Transverse colon (tissue), 4 donors: ENCODE measurements around the gene FAM234A. TPM values are rescaled to one million over a fixed set of nuclear protein-coding genes. Genes with fewer than 3 reads are reported as not detected.

ENCODE experiments used
- DNase-seq: peaks from one replicate; pipeline ENCODE4 v3.0.0-alpha.2; 2019
- H3K27ac ChIP-seq, 4 donors: fragments of 200-600 bp; sonication (generic); 2 replicates each; pipeline ENCODE4 v1.5.1; 2016 to 2018; ENCODE audit warnings: inconsistent platforms in 4 of 4
- H3K27me3 ChIP-seq: fragments of 200-600 bp; sonication (generic); 2 replicates; pipeline ENCODE4 v1.5.1; 2017; ENCODE audit warnings: inconsistent platforms
- H3K36me3 ChIP-seq, 4 donors: fragments of 200-600 bp; sonication (generic); 2 replicates each; pipeline ENCODE4 v1.5.1; 2017 to 2019; ENCODE audit warnings: inconsistent platforms in 4 of 4
- H3K4me1 ChIP-seq, 4 donors: fragments of 200-600 bp; sonication (generic); 2 replicates each; pipeline ENCODE4 v1.5.1; 2017 to 2020; ENCODE audit warnings: inconsistent platforms in 4 of 4
- H3K4me3 ChIP-seq, 4 donors: fragments of 200-600 bp; sonication (generic); 1 replicate in 1 of 4; 2 replicates in 3 of 4; pipeline versions ENCODE4 v1.5.1 to v1.6.1; 2017 to 2019; ENCODE audit warnings: inconsistent platforms in 4 of 4
- H3K9me3 ChIP-seq, 2 donors: fragments of 200-600 bp; sonication (generic); 2 replicates each; pipeline ENCODE4 v1.5.1; 2017 to 2019; ENCODE audit warnings: inconsistent platforms in 2 of 2
- EP300 ChIP-seq: sonication (generic); formaldehyde crosslinking; IDR thresholded peaks from one replicate; pipeline ENCODE4 v1.6.1; 2017; ENCODE audit warnings: antibody characterized with exemption, low read depth
- POLR2A ChIP-seq: fragments of 450-650 bp; IDR thresholded peaks from one replicate; pipeline ENCODE4 v1.6.1; 2016; ENCODE audit warnings: antibody characterized with exemption, mild to moderate bottlenecking, moderate library complexity
- POLR2AphosphoS5 ChIP-seq, 3 donors: sonication (generic); formaldehyde crosslinking; IDR thresholded peaks; one replicate each; pipeline ENCODE4 v1.6.1; 2016; ENCODE audit warnings: antibody characterized with exemption in 3 of 3
- WGBS, 2 donors: methylation state at CpG; one replicate each; pipeline ENCODE4 v1.1.5; 2018; ENCODE audit warnings: low coverage in 1 of 2; 5-methylcytosine and 5-hydroxymethylcytosine counted together
- in situ Hi-C, 4 donors: fragments of 200-750 bp; cut with MboI; loops; one replicate each; pipeline versions ENCODE4 v1.15.0 to v1.15.1; 2017; ENCODE audit warnings: low sequenced_read_pairs in 3 of 4, low pct_ligation_motif_present in 1 of 4, low pct_unique_long_range_greater_than_20kb in 1 of 4
- intact Hi-C: fragments of 100-400 bp; cut with DNase I; formaldehyde crosslinking; loops from one replicate; pipeline ENCODE4 v1.15.1; 2023; ENCODE audit warnings: low total_unique reads
- total RNA-seq, 4 donors: library from RNA; depleted of rRNA; stranded (reverse); fragments of >200 nt; gene quantifications; one replicate each; pipeline ENCODE4 v1.1.0, GENCODE V29; 2016
- TF ChIP-seq, protein P1 (sequence below), 5 experiments: fragments of 200-600 bp in 3 of 5; fragments of 450-650 bp in 2 of 5; sonication (generic) in 3 of 5; IDR thresholded peaks; 1 replicate in 2 of 5; 2 replicates in 3 of 5; pipeline ENCODE4 v1.5.1; 2016 to 2017; ENCODE audit warnings: antibody characterized with exemption in 5 of 5, inconsistent platforms in 3 of 5, mild to moderate bottlenecking in 2 of 5, moderate library complexity in 1 of 5

FAM234A gene
- total RNA-seq, 4 donors from 2014 or later, result 55.4 to 328 (median 112) TPM

GRCh38 chr16:282491-282890 is 47.9 kb downstream of the FAM234A start:
- Histone ChIP-seq H3K9me3 (no peaks in the 10 kb centered on the region), H3K27me3 (peaks cover 48% of the 10 kb centered on the region), H3K4me1 (peaks cover 6 to 18% (median 11%) of the 10 kb centered on the region in 4 donors), H3K36me3 (no peaks in the 10 kb centered on the region), H3K4me3 (no peak overlapping the region), H3K27ac (no peak overlapping the region)
- DNase-seq, result no peak
- TF ChIP-seq, protein P1, sequence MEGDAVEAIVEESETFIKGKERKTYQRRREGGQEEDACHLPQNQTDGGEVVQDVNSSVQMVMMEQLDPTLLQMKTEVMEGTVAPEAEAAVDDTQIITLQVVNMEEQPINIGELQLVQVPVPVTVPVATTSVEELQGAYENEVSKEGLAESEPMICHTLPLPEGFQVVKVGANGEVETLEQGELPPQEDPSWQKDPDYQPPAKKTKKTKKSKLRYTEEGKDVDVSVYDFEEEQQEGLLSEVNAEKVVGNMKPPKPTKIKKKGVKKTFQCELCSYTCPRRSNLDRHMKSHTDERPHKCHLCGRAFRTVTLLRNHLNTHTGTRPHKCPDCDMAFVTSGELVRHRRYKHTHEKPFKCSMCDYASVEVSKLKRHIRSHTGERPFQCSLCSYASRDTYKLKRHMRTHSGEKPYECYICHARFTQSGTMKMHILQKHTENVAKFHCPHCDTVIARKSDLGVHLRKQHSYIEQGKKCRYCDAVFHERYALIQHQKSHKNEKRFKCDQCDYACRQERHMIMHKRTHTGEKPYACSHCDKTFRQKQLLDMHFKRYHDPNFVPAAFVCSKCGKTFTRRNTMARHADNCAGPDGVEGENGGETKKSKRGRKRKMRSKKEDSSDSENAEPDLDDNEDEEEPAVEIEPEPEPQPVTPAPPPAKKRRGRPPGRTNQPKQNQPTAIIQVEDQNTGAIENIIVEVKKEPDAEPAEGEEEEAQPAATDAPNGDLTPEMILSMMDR (IDR thresholded peaks at IDR 0.05), result no peak
- TF ChIP-seq EP300 (no peak), POLR2A (no peak), POLR2AphosphoS5 (IDR thresholded peaks at IDR 0.05) (no peak)
- WGBS, 2 donors, result 74% methylated on average over 20 of the region's 22 CpGs; no CpG with 5 or more reads in 1 of the 2 donors
- in situ Hi-C loops (no loop called here), intact Hi-C loops (no loop called here)

- Histone ChIP-seq H3K4me1 (peaks cover 6 to 18% (median 11%) of the 10 kb centered on the region in 4 donors), H3K27me3 (peaks cover 48% of the 10 kb centered on the region), H3K9me3 (no peaks in the 10 kb centered on the region), H3K27ac (no peak within 1 kb of the TSS), H3K36me3 (peaks cover 0 to under 1% (median 0%) of the 10 kb centered on the region in 4 donors), H3K4me3 (no peak within 1 kb of the TSS)
- DNase-seq, result no peak
- in situ Hi-C loops (no loop called here), intact Hi-C loops (no loop called here)
- TF ChIP-seq, protein P1 (IDR thresholded peaks at IDR 0.05), result no peak
- TF ChIP-seq POLR2A, result no peak
- WGBS, 2 donors, result 63% methylated on average over 21 of the region's 25 CpGs; no CpG with 5 or more reads in 1 of the 2 donors
These were observed 48.6 kb downstream of the FAM234A start, which contains the start of gene PDIA2 for GRCh38 chr16:283033-283805. Gene PDIA2, plus strand, starts transcription at chr16:283164. Its CDS starts 6 bp downstream, at chr16:283170.

DNA sequence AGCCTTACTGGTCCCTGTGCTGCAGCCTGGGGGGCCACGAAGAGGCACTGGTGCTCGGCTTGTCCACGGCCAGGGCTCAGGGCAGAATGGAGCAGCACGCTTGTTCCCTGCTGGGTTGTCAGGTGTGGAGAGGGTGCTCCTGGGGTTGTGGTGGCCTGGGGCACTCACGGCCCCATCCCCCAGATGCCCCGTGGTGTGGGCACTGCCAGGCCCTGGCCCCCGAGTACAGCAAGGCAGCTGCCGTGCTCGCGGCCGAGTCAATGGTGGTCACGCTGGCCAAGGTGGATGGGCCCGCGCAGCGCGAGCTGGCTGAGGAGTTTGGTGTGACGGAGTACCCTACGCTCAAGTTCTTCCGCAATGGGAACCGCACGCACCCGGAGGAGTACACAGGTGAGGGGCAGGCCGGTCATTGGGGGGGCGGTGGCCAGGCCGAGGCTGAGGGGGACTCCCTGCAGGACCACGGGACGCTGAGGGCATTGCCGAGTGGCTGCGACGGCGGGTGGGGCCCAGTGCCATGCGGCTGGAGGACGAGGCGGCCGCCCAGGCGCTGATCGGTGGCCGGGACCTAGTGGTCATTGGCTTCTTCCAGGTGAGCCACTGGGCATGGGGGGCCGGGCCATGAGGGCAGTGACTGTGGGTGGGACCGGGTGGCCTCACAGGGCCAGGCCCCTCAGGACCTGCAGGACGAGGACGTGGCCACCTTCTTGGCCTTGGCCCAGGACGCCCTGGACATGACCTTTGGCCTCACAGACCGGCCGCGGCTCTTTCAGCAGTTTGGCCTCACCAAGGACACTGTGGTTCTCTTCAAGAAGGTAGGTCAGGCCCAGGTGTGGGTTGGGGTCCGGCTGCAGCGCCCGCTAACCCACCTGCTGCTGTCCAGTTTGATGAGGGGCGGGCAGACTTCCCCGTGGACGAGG is 49.8 kb downstream of the FAM234A start:
- TF ChIP-seq EP300, result no peak
- TF ChIP-seq POLR2A, result no peak
- TF ChIP-seq POLR2AphosphoS5 (IDR thresholded peaks at IDR 0.05), result no peak
- TF ChIP-seq, protein P1 (IDR thresholded peaks at IDR 0.05), result no peak
- DNase-seq, result no peak
- intact Hi-C loops, result no loop called here
- peaks cover 0 to 12% (median 6%) of the 10 kb centered on the region in 4 donors for H3K36me3 ChIP-seq
- in situ Hi-C loops, result no loop called here
- H3K4me1 ChIP-seq, result peaks cover 6 to 18% (median 11%) of the 10 kb centered on the region in 4 donors
- no peak overlapping the region for H3K27ac ChIP-seq
- no peak overlapping the region for H3K4me3 ChIP-seq
- H3K9me3 ChIP-seq, result no peaks in the 10 kb centered on the region
- H3K27me3 ChIP-seq, result peaks cover 37% of the 10 kb centered on the region
- WGBS, 2 donors, result 93 to 95% methylated on average over 4 to 47 of the region's 52 CpGs
